Stimulated activated memory B cell treated with anti-CD40 and anti-IgM and Interleukin-4, amounts not matched to agents 10 μg/mL and 1 μg/mL and 100 μg/mL, for 72 hours (primary cell): ENCODE results near the gene TRIM9.

Source experiments
- ATAC-seq: fragments of 150-1000 bp; cut with Tn5 transposase; 2 replicates; pipeline ENCODE4 v1.10.0; 2021
- H3K27ac Mint-ChIP-seq: one replicate; pipeline ENCODE4 v1.8.0; 2022; ENCODE audit warnings: mild to moderate bottlenecking, mixed read lengths
- H3K27me3 Mint-ChIP-seq: one replicate; pipeline ENCODE4 v1.8.0; 2022; ENCODE audit warnings: mixed read lengths
- H3K36me3 Mint-ChIP-seq: one replicate; pipeline ENCODE4 v1.8.0; 2022; ENCODE audit warnings: mixed read lengths
- H3K4me1 Mint-ChIP-seq: one replicate; pipeline ENCODE4 v1.8.0; 2022; ENCODE audit warnings: mixed read lengths
- H3K4me3 Mint-ChIP-seq: one replicate; pipeline ENCODE4 v1.8.0; 2022; ENCODE audit warnings: mild to moderate bottlenecking, moderate library complexity, mixed read lengths
- H3K9me3 Mint-ChIP-seq: one replicate; pipeline ENCODE4 v1.8.0; 2022; ENCODE audit warnings: mixed read lengths

Gene TRIM9

DNA sequence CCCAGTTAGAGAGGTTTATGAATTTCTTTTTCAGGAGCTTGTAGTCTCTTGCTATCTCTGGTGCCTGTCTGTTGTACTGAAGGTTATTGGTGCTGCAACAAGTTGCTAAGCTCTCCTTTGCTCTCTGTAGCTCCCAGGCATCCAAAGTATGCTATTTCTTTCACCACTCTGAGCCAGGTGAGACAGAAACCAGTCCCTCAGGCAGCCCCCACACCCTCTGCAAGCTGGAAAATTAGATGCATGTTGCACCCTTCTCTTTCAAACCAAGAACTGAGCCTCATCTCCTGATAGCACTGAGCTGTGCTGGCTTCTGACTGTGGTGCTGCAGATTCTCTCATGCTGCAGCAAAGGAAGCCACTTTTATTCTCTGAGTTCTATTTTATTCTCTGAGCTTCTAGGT lies 9.6 kb upstream of the TRIM9 start:
- Mint-ChIP-seq H3K27ac (no peak overlapping the region), H3K36me3 (no peaks in the 10 kb centered on the region), H3K9me3 (no peaks in the 10 kb centered on the region), H3K27me3 (peaks cover 58% of the 10 kb centered on the region), H3K4me3 (no peak overlapping the region), H3K4me1 (no peaks in the 10 kb centered on the region)
- ATAC-seq: no peak

DNA sequence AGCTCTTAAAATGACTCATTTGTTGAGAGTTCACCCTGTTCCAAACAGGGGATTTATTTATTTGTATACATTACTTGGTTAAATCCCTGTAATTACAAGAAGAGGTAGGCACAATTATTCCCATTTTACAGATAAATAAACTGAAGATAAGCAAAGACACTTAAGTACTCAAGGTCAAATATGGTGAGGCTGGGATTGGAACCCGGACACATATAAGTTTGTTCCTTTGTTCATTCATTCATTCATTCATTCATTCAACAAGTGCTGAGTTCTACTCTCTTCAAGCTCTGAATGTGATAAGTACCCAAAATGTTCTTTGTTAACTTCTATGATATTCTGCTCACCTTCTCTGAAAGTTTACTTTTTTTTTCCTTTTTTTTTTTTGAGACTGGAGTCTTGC lies 2.4 kb upstream of the TRIM9 start:
- Mint-ChIP-seq H3K4me1 (peaks cover 20% of the 10 kb centered on the region), H3K27me3 (peaks cover 58% of the 10 kb centered on the region), H3K36me3 (no peaks in the 10 kb centered on the region), H3K27ac (no peak overlapping the region), H3K4me3 (no peak overlapping the region), H3K9me3 (no peaks in the 10 kb centered on the region)
- ATAC-seq: no peak

DNA sequence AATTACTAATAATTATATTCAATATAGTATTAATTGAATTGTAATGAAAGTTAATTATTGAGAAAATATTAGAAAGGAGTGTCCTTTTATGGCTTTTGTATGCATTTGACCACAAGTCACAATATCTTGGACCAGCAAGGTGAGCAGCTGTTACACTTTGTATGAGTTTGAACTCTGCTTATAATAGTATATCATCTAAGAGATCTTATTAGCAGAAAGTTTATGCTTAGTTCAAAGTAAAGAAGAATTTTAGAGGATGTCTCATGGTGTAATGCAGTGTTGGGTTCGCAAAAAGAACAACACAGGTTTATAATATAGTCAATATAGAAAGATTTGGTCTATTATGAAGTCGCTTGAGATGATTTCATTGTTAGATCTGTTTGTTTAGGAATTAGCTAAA lies 2.0 kb upstream of the TRIM9 start:
- H3K27me3 Mint-ChIP-seq: peaks cover 58% of the 10 kb centered on the region
- no peak overlapping the region for H3K4me3 Mint-ChIP-seq

DNA sequence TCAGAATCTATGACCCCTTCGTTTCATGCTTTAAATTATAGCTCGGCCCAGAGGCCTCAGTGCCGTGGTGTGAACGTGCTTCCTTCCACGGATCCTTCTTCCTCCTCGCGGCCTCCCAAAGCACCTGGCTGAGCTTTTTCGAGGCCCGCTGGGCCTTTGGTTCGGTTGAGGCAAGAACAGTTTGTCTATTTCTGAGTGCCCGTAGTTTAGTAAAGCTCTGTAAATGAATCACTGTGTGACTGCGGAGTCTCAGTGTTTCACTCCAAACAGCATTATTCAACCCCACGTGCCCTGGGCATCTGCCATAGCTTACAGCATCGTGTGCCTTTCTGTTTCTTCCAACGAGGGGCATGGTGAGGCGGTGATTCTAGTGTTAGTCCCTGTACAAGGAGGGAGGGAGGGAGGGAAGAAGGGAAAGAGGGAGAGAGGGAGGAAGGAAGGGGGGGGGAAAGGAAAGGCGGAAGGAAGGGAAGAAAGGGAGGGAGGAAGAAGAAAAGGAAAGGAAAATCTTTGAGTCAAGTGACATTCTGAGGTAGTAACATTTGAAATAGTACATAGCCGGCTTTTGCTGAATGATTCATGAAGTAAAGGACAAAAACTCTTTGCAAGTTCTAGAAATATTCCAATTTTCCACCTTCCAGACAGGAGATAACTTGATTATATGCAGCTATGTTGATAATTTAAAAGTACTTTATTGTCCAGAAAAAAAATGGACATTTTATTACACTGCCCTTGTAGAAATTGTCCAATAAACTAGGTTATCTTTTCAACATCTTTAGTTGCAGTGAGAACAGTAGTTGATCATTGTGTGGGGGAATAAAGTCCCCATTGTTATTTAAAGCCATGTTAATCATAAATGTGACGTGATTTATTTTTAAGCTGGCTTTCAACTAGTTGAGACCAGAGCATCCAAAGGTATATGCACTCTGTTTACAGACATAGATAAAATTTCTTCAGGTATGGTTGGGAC lies 1.2 kb upstream of the TRIM9 start:
- peak overlapping the region; percentile 47 for H3K27ac Mint-ChIP-seq
- no peaks in the 10 kb centered on the region for H3K36me3 Mint-ChIP-seq
- peaks cover 20% of the 10 kb centered on the region for H3K4me1 Mint-ChIP-seq
- peak overlapping the region; percentile 80 for H3K4me3 Mint-ChIP-seq
- no peak for ATAC-seq
- H3K9me3 Mint-ChIP-seq: no peaks in the 10 kb centered on the region
- H3K27me3 Mint-ChIP-seq: peaks cover 52% of the 10 kb centered on the region

More for the DNA sequence above, 2.0 kb upstream of the TRIM9 start:
- Mint-ChIP-seq H3K36me3 (no peaks in the 10 kb centered on the region), H3K27ac (no peak overlapping the region), H3K9me3 (no peaks in the 10 kb centered on the region), H3K4me1 (peaks cover 20% of the 10 kb centered on the region)
- no peak for ATAC-seq

DNA sequence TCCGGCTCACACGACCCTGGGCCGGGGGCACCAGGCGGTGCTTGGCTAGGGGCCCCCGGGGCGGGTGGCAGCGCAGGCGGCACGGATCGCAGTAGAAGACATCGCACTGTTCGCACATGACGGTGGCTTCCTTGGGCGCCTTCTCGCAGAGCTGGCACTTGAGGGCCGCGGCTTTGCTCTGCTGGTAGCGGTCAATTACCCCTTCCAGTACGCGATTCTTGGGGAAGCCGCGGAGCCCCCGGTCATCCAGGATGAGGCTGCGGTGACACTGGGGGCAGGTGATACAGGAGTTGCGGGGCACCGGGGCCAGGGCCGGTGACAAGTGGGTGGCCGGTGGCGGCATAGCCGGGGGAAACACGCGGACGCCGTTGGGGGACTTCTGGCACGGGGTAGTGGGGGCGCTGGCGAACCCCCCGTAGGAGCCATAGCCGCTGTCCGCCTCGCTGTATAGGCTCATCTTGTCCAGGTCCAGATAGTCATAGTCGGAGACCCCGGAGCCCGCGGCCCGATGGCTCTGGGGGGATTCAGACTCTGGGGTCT lies 553 bp downstream of the TRIM9 start:
- H3K27me3 Mint-ChIP-seq: peaks cover 34% of the 10 kb centered on the region
- H3K4me1 Mint-ChIP-seq: peaks cover 20% of the 10 kb centered on the region
- H3K9me3 Mint-ChIP-seq: no peaks in the 10 kb centered on the region
- H3K27ac Mint-ChIP-seq: peak overlapping the region; percentile 47
- H3K36me3 Mint-ChIP-seq: no peaks in the 10 kb centered on the region
- H3K4me3 Mint-ChIP-seq: peak overlapping the region; percentile 80
- ATAC-seq: no peak

DNA sequence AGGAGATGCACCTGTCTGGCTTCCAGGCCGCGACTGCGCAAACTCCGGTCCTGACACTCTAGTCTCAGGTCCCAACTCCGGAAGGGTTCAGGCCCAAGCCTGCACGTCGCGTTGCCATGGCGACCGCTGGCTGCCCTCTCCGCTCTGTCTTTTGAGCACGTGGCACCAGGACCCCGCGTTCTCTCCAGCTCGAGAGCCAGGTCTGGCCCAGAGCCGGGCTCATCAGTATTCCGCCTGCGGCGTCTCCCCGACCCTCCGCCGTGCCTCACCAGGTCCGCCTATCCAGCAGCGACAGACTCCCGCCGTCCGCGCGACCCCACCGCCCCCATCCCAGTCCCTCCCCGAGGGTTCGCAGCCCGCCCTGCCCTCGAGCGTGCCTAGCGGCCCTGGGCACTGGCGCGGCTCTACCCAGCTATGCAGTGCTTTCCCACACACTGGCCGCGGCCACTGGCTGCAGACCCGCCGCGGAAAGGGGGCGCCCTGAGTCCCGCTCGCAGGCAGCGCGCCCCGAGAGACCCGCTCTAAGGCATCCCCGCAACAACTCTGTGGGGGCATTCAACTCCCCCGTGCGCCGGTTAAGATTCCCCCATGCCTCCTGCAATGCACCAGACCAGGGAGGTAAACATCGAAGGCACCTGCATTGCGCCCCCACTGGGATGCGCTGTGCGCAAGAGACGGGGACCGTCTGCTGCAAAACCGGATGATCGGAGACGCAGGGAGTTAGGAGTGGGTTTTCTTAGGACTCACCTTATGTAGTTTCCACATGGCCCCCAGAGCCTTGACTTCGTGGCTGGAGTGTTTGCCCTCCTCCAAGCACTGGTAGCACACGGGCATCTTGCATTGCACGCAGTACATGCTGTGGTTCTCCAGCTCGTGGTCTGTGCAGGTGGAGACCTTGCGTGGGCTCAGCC lies 1.3 kb downstream of the TRIM9 start:
- Mint-ChIP-seq H3K4me3 (peak overlapping the region; percentile 80), H3K36me3 (no peaks in the 10 kb centered on the region), H3K27me3 (peaks cover 27% of the 10 kb centered on the region), H3K27ac (no peak overlapping the region), H3K4me1 (peaks cover 20% of the 10 kb centered on the region), H3K9me3 (no peaks in the 10 kb centered on the region)
- ATAC-seq: peak; percentile 39

DNA sequence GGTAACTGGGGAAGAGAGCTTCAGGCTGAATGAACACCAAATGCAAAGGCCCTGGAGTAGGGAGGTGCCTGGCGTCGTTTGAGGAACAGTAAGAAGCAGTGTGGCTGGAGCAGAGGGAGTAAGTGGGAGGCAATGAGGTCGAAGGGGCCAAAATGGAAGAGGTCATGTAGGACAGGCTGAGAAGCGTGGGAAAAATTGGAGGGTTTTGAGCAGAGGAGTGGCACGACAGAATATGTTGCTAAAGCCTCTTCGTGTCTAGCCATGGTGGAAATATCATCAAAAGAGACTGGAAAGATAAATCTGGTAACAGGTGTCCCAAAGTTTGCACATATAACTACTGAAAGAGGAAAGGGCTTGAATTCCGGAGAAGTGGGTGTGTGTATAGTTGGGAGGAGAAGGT lies 1.9 kb downstream of the TRIM9 start:
- no peak overlapping the region for H3K27ac Mint-ChIP-seq
- ATAC-seq: no peak
- H3K27me3 Mint-ChIP-seq: peaks cover 27% of the 10 kb centered on the region
- no peaks in the 10 kb centered on the region for H3K36me3 Mint-ChIP-seq
- H3K4me3 Mint-ChIP-seq: peak overlapping the region; percentile 11
- no peaks in the 10 kb centered on the region for H3K9me3 Mint-ChIP-seq
- peaks cover 20% of the 10 kb centered on the region for H3K4me1 Mint-ChIP-seq

DNA sequence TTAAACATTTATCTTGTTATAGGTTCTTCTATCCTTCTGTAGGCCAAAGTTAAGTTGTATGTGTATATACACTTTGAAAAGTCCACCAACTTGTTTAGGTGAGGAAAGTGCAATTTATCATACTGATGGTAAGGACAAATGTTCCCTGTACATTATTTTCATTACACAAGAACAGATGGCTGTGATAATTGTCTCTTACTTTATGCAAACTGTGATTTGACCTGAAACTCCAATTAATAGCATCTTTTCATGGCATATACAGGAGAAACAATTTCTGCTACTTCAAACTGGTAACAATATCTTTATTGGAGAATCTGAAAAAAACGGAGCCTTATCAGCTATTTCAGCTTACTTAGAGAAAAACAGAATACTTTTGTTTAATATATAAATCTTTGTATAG lies 5.6 kb downstream of the TRIM9 start:
- H3K27me3 Mint-ChIP-seq: peaks cover 19% of the 10 kb centered on the region
- H3K9me3 Mint-ChIP-seq: no peaks in the 10 kb centered on the region
- no peak overlapping the region for H3K27ac Mint-ChIP-seq
- H3K36me3 Mint-ChIP-seq: no peaks in the 10 kb centered on the region
- no peak overlapping the region for H3K4me3 Mint-ChIP-seq
- no peak for ATAC-seq
- H3K4me1 Mint-ChIP-seq: peaks cover 20% of the 10 kb centered on the region

DNA sequence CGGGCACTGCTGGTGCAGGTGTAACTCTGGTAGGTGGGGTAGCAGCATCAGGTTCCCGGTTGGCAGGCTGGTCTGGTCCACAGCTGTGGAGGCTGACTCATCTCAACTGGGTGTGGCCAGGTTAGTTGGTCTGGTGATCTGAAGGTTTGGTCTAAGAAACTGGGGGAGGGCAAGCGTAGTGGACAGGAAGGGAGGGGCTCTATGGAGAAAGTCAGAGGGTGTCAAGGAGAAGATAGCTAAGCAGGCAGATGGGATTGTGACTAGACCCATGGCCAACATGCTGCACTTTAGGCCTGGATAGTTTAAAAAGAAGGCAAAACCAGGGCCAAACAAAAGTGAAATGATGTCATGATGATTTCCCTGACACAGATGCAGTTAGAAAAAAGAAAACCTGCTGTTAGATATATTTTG lies 7.9 kb downstream of the TRIM9 start:
- H3K27ac Mint-ChIP-seq: no peak overlapping the region
- H3K27me3 Mint-ChIP-seq: peaks cover 3% of the 10 kb centered on the region
- no peak overlapping the region for H3K4me3 Mint-ChIP-seq
- peaks cover 11% of the 10 kb centered on the region for H3K4me1 Mint-ChIP-seq
- ATAC-seq: peak; percentile 66
- H3K36me3 Mint-ChIP-seq: no peaks in the 10 kb centered on the region
- no peaks in the 10 kb centered on the region for H3K9me3 Mint-ChIP-seq

DNA sequence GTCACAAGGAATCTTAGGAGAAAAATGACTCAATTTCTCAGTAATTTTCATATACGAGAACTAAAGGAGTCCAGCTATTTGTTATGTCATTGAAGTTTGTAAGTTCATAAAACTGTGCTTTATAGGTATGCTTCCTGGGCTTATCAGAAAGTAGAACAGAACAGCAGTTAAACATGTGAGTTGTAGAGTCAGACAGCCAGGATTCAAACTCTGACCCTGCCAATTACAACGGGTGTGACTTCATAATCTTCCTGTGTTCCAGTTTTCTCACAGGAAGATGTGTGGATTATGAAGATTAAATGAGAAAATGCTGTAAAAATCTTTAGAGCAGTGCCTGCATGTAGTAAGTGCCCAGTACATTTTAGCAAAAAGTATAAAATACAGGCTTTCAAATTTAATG lies 8.9 kb downstream of the TRIM9 start:
- H3K27ac Mint-ChIP-seq: no peak overlapping the region
- no peaks in the 10 kb centered on the region for H3K9me3 Mint-ChIP-seq
- peaks cover 19% of the 10 kb centered on the region for H3K4me1 Mint-ChIP-seq
- ATAC-seq: no peak
- no peaks in the 10 kb centered on the region for H3K36me3 Mint-ChIP-seq
- no peak overlapping the region for H3K4me3 Mint-ChIP-seq
- peaks cover 13% of the 10 kb centered on the region for H3K27me3 Mint-ChIP-seq

DNA sequence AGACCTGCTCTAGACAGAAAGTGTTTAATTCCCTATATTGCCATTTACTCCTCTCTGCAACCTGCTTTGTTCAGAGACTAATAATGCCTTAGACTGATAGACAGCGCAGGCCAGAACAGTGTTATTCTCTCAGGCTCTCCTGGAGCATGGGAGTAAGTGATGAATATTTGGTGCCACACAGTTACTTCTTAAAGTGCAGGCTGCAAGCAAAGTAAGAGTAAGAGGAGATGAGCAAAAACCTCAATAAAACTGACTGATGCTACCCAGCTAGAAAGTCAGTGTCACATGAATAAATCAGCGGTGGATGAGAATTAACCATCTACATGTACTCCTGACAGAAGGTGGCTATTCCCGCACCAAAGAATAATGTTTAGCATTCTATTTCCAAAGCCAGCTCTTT lies 9.9 kb downstream of the TRIM9 start:
- Mint-ChIP-seq H3K27me3 (peaks cover 16% of the 10 kb centered on the region), H3K27ac (no peak overlapping the region)
- ATAC-seq: no peak

DNA sequence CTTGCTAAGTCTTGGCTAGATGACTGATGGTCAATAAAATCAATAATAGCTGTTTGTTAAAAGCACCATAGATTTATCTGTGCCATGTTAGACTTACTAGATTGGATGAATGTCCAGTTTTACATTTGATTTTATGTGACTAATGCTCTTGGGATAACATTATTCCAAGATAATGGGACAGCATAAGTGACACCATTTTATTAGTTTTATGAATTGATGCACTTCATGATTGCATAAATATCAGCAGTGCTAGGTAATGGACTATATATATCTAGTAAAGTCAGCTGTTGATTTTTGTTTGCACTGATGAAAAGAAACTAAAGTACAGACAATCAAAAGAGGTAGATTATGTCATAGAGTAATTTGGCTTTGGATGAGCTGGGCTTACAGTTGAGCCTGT lies 10.4 kb downstream of the TRIM9 start:
- Mint-ChIP-seq H3K27ac (no peak overlapping the region), H3K36me3 (no peaks in the 10 kb centered on the region), H3K27me3 (peaks cover 16% of the 10 kb centered on the region), H3K9me3 (no peaks in the 10 kb centered on the region), H3K4me3 (no peak overlapping the region), H3K4me1 (peaks cover 23% of the 10 kb centered on the region)
- no peak for ATAC-seq

More for the DNA sequence above, 9.9 kb downstream of the TRIM9 start:
- Mint-ChIP-seq H3K4me3 (no peak overlapping the region), H3K9me3 (no peaks in the 10 kb centered on the region), H3K4me1 (peaks cover 23% of the 10 kb centered on the region), H3K36me3 (no peaks in the 10 kb centered on the region)

DNA sequence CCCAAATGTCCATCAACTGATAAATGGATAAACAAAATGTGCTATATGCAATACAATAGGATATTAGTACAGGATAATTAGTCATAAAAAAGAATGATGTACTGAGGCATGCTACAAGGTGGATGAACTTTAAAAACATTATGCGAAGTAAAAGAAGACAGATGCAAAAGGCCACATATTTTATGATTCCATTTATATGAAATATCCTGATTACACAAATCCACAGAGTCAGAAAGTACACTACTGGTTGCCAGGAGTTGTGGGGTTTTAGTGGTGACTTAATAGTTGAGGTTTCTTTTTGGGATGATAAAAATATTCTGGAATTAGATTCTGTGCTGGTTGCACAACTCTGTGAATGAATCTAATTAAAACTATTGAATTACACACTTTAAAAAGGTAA lies 12.6 kb downstream of the TRIM9 start:
- H3K4me1 Mint-ChIP-seq: peaks cover 22% of the 10 kb centered on the region
- H3K27ac Mint-ChIP-seq: no peak overlapping the region
- H3K36me3 Mint-ChIP-seq: no peaks in the 10 kb centered on the region
- H3K9me3 Mint-ChIP-seq: no peaks in the 10 kb centered on the region
- ATAC-seq: no peak
- peaks cover 16% of the 10 kb centered on the region for H3K27me3 Mint-ChIP-seq
- H3K4me3 Mint-ChIP-seq: no peak overlapping the region

DNA sequence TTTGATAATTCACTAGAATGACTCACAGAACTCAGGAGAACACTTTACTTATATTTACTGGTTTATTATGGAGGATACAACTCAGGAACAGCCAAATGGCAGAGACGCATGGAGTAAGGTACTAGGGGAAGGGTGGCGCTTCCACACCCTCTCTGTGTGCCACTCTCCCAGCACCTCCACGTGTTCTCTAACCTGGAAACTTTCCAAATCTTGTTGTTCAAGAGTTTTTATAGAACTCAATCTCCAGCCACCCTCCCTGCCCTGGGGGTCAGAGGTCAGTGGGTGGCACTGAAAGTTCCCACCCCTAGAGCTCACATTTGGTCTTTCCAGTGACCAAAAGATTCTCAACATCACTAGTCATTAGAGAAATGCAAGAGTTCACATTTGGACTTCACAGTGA lies 13.2 kb downstream of the TRIM9 start:
- Mint-ChIP-seq H3K9me3 (no peaks in the 10 kb centered on the region), H3K4me3 (no peak overlapping the region), H3K36me3 (no peaks in the 10 kb centered on the region), H3K27me3 (peaks cover 18% of the 10 kb centered on the region), H3K4me1 (peaks cover 16% of the 10 kb centered on the region), H3K27ac (no peak overlapping the region)
- no peak for ATAC-seq

DNA sequence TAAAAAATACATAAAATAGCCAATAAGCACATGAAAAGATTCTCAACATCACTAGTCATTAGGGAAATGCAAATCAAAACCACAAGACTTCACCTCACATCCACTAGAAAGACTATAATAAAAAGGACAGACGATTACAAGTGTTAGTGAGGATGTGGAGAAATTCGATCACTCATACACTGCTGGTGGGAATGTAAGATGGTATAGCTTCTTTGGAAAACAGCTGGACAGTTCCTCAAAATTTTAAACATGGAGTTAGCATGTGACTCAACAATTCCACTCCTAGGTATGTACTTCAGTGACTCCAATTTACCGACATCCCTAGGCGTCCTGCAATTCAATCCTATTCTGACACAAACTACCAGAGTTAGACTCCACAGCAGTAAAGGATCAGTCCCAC lies 13.7 kb downstream of the TRIM9 start:
- no peaks in the 10 kb centered on the region for H3K36me3 Mint-ChIP-seq
- H3K9me3 Mint-ChIP-seq: no peaks in the 10 kb centered on the region
- H3K27ac Mint-ChIP-seq: no peak overlapping the region
- no peak for ATAC-seq
- H3K4me1 Mint-ChIP-seq: peaks cover 11% of the 10 kb centered on the region
- no peak overlapping the region for H3K4me3 Mint-ChIP-seq
- peaks cover 23% of the 10 kb centered on the region for H3K27me3 Mint-ChIP-seq
